ENCODE measurements around the gene HBZ.

Gene HBZ

GRCh38 chr16:185691-186090 is 33.2 kb downstream of the HBZ start:
- DNase-seq (ENCODE audit: low read depth), result no peak
- no peak for TF ChIP-seq CTCF (conservative IDR thresholded peaks at IDR 0.05; ENCODE audit: control insufficient read depth, insufficient read depth, low read depth, low read length)
- no peak overlapping the region for H3K4me3 ChIP-seq (ENCODE audit: control insufficient read depth, low read depth, low read length)

- TF ChIP-seq CTCF (conservative IDR thresholded peaks at IDR 0.05; ENCODE audit: control insufficient read depth, insufficient read depth, low read depth, low read length), result no peak
Observed at GRCh38 chr16:187330-187729, 34.9 kb downstream of the HBZ start.

GRCh38 chr16:188674-189073 is 36.2 kb downstream of the HBZ start:
- no peak for TF ChIP-seq CTCF (conservative IDR thresholded peaks at IDR 0.05; ENCODE audit: control insufficient read depth, insufficient read depth, low read depth, low read length)
- no peak for DNase-seq (ENCODE audit: low read depth)
- no peak overlapping the region for H3K4me3 ChIP-seq (ENCODE audit: control insufficient read depth, low read depth, low read length)

More at GRCh38 chr16:187330-187729, 34.9 kb downstream of the HBZ start:
- no peak overlapping the region for H3K4me3 ChIP-seq (ENCODE audit: control insufficient read depth, low read depth, low read length)
- no peak for DNase-seq (ENCODE audit: low read depth)

- no peak for DNase-seq (ENCODE audit: low read depth)
- no peak for TF ChIP-seq CTCF (conservative IDR thresholded peaks at IDR 0.05; ENCODE audit: control insufficient read depth, insufficient read depth, low read depth, low read length)
- no peak overlapping the region for H3K4me3 ChIP-seq (ENCODE audit: control insufficient read depth, low read depth, low read length)
Observed at GRCh38 chr16:189604-190186, 37.3 kb downstream of the HBZ start.

- peak; percentile 11 for DNase-seq (ENCODE audit: low read depth)
- H3K4me3 ChIP-seq (ENCODE audit: control insufficient read depth, low read depth, low read length), result no peak overlapping the region
- TF ChIP-seq CTCF (conservative IDR thresholded peaks at IDR 0.05; ENCODE audit: control insufficient read depth, insufficient read depth, low read depth, low read length), result no peak
Observed at GRCh38 chr16:191831-192230, 39.4 kb downstream of the HBZ start.

GRCh38 chr16:192686-193085 is 40.2 kb downstream of the HBZ start:
- no peak overlapping the region for H3K4me3 ChIP-seq (ENCODE audit: control insufficient read depth, low read depth, low read length)
- TF ChIP-seq CTCF (conservative IDR thresholded peaks at IDR 0.05; ENCODE audit: control insufficient read depth, insufficient read depth, low read depth, low read length), result no peak
- DNase-seq (ENCODE audit: low read depth), result no peak

- TF ChIP-seq CTCF (conservative IDR thresholded peaks at IDR 0.05; ENCODE audit: control insufficient read depth, insufficient read depth, low read depth, low read length), result no peak
- DNase-seq (ENCODE audit: low read depth), result no peak
- H3K4me3 ChIP-seq (ENCODE audit: control insufficient read depth, low read depth, low read length), result no peak overlapping the region
Observed at GRCh38 chr16:193441-193840, 41.0 kb downstream of the HBZ start.
